H4 (cell line): ENCODE data around the gene PGAM5. TPM values are rescaled to one million over a fixed set of nuclear protein-coding genes. Genes with fewer than 3 reads are reported as not detected.

Experiments
- DNase-seq: peaks from one replicate; pipeline ENCODE4 v3.0.0-alpha.2; 2015; ENCODE audit warnings: low spot score
- total RNA-seq: library from RNA; depleted of rRNA; stranded (reverse); fragments of >200 nt; shearing (Covaris generic); gene quantifications from 2 replicates; pipeline ENCODE4 v1.2.3, GENCODE V29; 2014

Gene PGAM5
- total RNA-seq, 1 experiment from 2014 or later, result 24.0 TPM

- DNase-seq, result no peak
Measured at GRCh38 chr12:132719141-132719953, 8.7 kb downstream of the PGAM5 start.

GRCh38 chr12:132719954-132720324, 9.3 kb downstream of the PGAM5 start:
- no peak for DNase-seq

GRCh38 chr12:132720606-132721345, 10.1 kb downstream of the PGAM5 start:
- DNase-seq, result no peak

GRCh38 chr12:132723015-132723763, 12.5 kb downstream of the PGAM5 start:
- DNase-seq, result no peak

GRCh38 chr12:132723764-132724140, 13.1 kb downstream of the PGAM5 start:
- no peak for DNase-seq

GRCh38 chr12:132724506-132725241, 14.0 kb downstream of the PGAM5 start:
- no peak for DNase-seq

- DNase-seq, result no peak
Measured at GRCh38 chr12:132726386-132726785, 15.7 kb downstream of the PGAM5 start.

GRCh38 chr12:132727091-132727794, 16.6 kb downstream of the PGAM5 start:
- DNase-seq, result no peak

GRCh38 chr12:132728502-132728901, 17.9 kb downstream of the PGAM5 start:
- DNase-seq, result no peak

- no peak for DNase-seq
Measured at GRCh38 chr12:132729541-132730320, 19.1 kb downstream of the PGAM5 start.

- DNase-seq, result no peak
Measured at GRCh38 chr12:132730353-132730752, 19.7 kb downstream of the PGAM5 start.

- no peak for DNase-seq
Measured at GRCh38 chr12:132731574-132731973, 20.9 kb downstream of the PGAM5 start.

GRCh38 chr12:132734206-132734605, 23.6 kb downstream of the PGAM5 start:
- DNase-seq, result no peak

GRCh38 chr12:132735496-132735895, 24.9 kb downstream of the PGAM5 start:
- no peak for DNase-seq

- no peak for DNase-seq
Measured at GRCh38 chr12:132736378-132736777, 25.7 kb downstream of the PGAM5 start.

- DNase-seq, result no peak
Measured at GRCh38 chr12:132736913-132737312, 26.3 kb downstream of the PGAM5 start.

- DNase-seq, result no peak
Measured at GRCh38 chr12:132739600-132740312, 29.1 kb downstream of the PGAM5 start.

- DNase-seq, result no peak
Measured at GRCh38 chr12:132740313-132740646, 29.6 kb downstream of the PGAM5 start.

GRCh38 chr12:132740652-132741051, 30.0 kb downstream of the PGAM5 start:
- DNase-seq, result no peak

- DNase-seq, result no peak
Measured at GRCh38 chr12:132741620-132742019, 31.0 kb downstream of the PGAM5 start.
